WTC11 (cell line): ENCODE results near the gene UBD. TPM values are rescaled to one million over a fixed set of nuclear protein-coding genes. Genes with fewer than 3 reads are reported as not detected.

ENCODE experiments used
- ATAC-seq: fragments of 200-7000 bp; cut with Tn5 transposase; 2 replicates; pipeline ENCODE4 v1.10.0; 2021; ENCODE audit warnings: mild to moderate bottlenecking, moderate library complexity
- CTCF ChIA-PET: fragments of 300-600 bp; sonication (Branson Sonifier 250); formaldehyde crosslinking; loops from one replicate; lab custom pipeline; 2021; ENCODE audit warnings: antibody characterized with exemption; lab: Charles Lee
- POLR2A ChIA-PET: fragments of 350-600 bp; sonication (Branson Sonifier 250); formaldehyde crosslinking; loops from one replicate; lab custom pipeline; 2021; ENCODE audit warnings: antibody characterized with exemption; lab: Charles Lee
- DNase-seq: peaks from one replicate; pipeline ENCODE4 v3.0.0; 2021; ENCODE audit warnings: low spot score
- H3K27ac Mint-ChIP-seq: 2 replicates; pipeline ENCODE4 v1.8.0; 2021; ENCODE audit warnings: mixed read lengths
- H3K27me3 Mint-ChIP-seq: 2 replicates; pipeline ENCODE4 v1.8.0; 2021; ENCODE audit warnings: low read depth, mild to moderate bottlenecking, moderate library complexity, mixed read lengths
- H3K36me3 Mint-ChIP-seq: 2 replicates; pipeline ENCODE4 v1.8.0; 2021; ENCODE audit warnings: mixed read lengths
- H3K4me1 Mint-ChIP-seq: 2 replicates; pipeline ENCODE4 v1.8.0; 2022; ENCODE audit warnings: mixed read lengths
- H3K4me3 Mint-ChIP-seq: 2 replicates; pipeline ENCODE4 v1.8.0; 2021; ENCODE audit warnings: mild to moderate bottlenecking, moderate library complexity, mixed read lengths
- H3K9me3 Mint-ChIP-seq: 2 replicates; pipeline ENCODE4 v1.8.0; 2021; ENCODE audit warnings: mixed read lengths
- AFF4 ChIP-seq: sonication (generic); formaldehyde crosslinking; IDR thresholded peaks from 2 replicates; pipeline ENCODE4 v1.8.1; 2023; ENCODE audit warnings: mild to moderate bottlenecking, missing genetic modification reagents, borderline replicate concordance
- ATF6 ChIP-seq: sonication (generic); formaldehyde crosslinking; IDR thresholded peaks from 2 replicates; pipeline ENCODE4 v1.8.1; 2023; ENCODE audit warnings: mild to moderate bottlenecking, missing genetic modification reagents
- CDX4 ChIP-seq: fragments of 250-450 bp; sonication (Bioruptor Pico); IDR thresholded peaks from 2 replicates; pipeline ENCODE4 v1.9.0; 2021; ENCODE audit warnings: moderate library complexity, mild to moderate bottlenecking, inconsistent platforms, borderline replicate concordance
- CREB1 ChIP-seq: sonication (generic); formaldehyde crosslinking; IDR thresholded peaks from 2 replicates; pipeline ENCODE4 v1.8.0; 2023; ENCODE audit warnings: mild to moderate bottlenecking, missing genetic modification reagents
- CTCF ChIP-seq: fragments of 200-600 bp; IDR thresholded peaks from 2 replicates; pipeline ENCODE4 v1.8.0; 2022; ENCODE audit warnings: antibody characterized with exemption
- GTF2I ChIP-seq: fragments of 250-450 bp; sonication (Bioruptor Pico); conservative IDR thresholded peaks from 2 replicates; pipeline ENCODE4 v1.4.0; 2021; ENCODE audit warnings: mild to moderate bottlenecking
- JAZF1 ChIP-seq: fragments of 250-450 bp; sonication (Bioruptor Pico); IDR thresholded peaks from 2 replicates; pipeline ENCODE4 v1.9.0; 2021; ENCODE audit warnings: moderate library complexity, mild to moderate bottlenecking, inconsistent platforms
- MXD4 ChIP-seq: fragments of 250-450 bp; sonication (Bioruptor Pico); IDR thresholded peaks from 2 replicates; pipeline ENCODE4 v1.8.0; 2021; ENCODE audit warnings: mild to moderate bottlenecking, moderate library complexity, borderline replicate concordance
- OVOL2 ChIP-seq: fragments of 250-450 bp; sonication (Bioruptor Pico); IDR thresholded peaks from 2 replicates; pipeline ENCODE4 v1.9.0; 2021; ENCODE audit warnings: mild to moderate bottlenecking, borderline replicate concordance
- PRRX2 ChIP-seq: fragments of 250-450 bp; sonication (Bioruptor Pico); IDR thresholded peaks from 2 replicates; pipeline ENCODE4 v1.8.0; 2021; ENCODE audit warnings: mild to moderate bottlenecking
- USF1 ChIP-seq: sonication (generic); formaldehyde crosslinking; IDR thresholded peaks from 2 replicates; pipeline ENCODE4 v1.8.0; 2022; ENCODE audit warnings: mild to moderate bottlenecking, missing genetic modification reagents
- ZNF263 ChIP-seq: sonication (generic); formaldehyde crosslinking; IDR thresholded peaks from 2 replicates; pipeline ENCODE4 v1.8.1; 2022; ENCODE audit warnings: low read depth, mild to moderate bottlenecking, moderate library complexity, missing genetic modification reagents
- ZNF317 ChIP-seq: sonication (generic); formaldehyde crosslinking; IDR thresholded peaks from 2 replicates; pipeline ENCODE4 v1.8.1; 2023; ENCODE audit warnings: low read depth, mild to moderate bottlenecking, moderate library complexity, missing genetic modification reagents, borderline replicate concordance
- ZNF396 ChIP-seq: fragments of 250-450 bp; sonication (Bioruptor Pico); IDR thresholded peaks from 2 replicates; pipeline ENCODE4 v1.8.0; 2021; ENCODE audit warnings: mild to moderate bottlenecking, moderate library complexity, borderline replicate concordance
- ZNF532 ChIP-seq: fragments of 250-450 bp; sonication (Bioruptor Pico); IDR thresholded peaks from 2 replicates; pipeline ENCODE4 v1.9.0; 2021; ENCODE audit warnings: mild to moderate bottlenecking, borderline replicate concordance
- total RNA-seq: library from RNA; stranded (reverse); gene quantifications from 3 replicates; pipeline ENCODE4 v1.2.3, GENCODE V29; 2021
- TF ChIP-seq, protein P1 (sequence below): sonication (generic); formaldehyde crosslinking; IDR thresholded peaks from 2 replicates; pipeline ENCODE4 v1.8.1; 2023; ENCODE audit warnings: mild to moderate bottlenecking, moderate library complexity, missing genetic modification reagents

Gene UBD
- total RNA-seq, 1 experiment from 2014 or later, result 0.15 TPM

- CTCF ChIA-PET, result interaction anchor here (1.0 to 1.6 kb wide), 2 partner anchors 64 to 123 kb away, joined by 3 read pairs; no protein-coding TSS in a partner anchor
- peaks cover 27% of the 10 kb centered on the region for H3K36me3 Mint-ChIP-seq
- peaks cover 50% of the 10 kb centered on the region for H3K9me3 Mint-ChIP-seq
- H3K4me3 Mint-ChIP-seq, result no peak overlapping the region
- no peak for ATAC-seq
- H3K27me3 Mint-ChIP-seq, result no peaks in the 10 kb centered on the region; the same call in 1 of the 2 replicates
- TF ChIP-seq ZNF396 (no peak), GTF2I (no peak), ZNF532 (no peak)
- peaks cover 20% of the 10 kb centered on the region for H3K4me1 Mint-ChIP-seq
- peak overlapping the region; percentile 90 for H3K27ac Mint-ChIP-seq
- POLR2A ChIA-PET, result no interaction called here
- DNase-seq, result no peak
Measured at GRCh38 chr6:29525311-29525639, 34.3 kb downstream of the UBD start.

DNA sequence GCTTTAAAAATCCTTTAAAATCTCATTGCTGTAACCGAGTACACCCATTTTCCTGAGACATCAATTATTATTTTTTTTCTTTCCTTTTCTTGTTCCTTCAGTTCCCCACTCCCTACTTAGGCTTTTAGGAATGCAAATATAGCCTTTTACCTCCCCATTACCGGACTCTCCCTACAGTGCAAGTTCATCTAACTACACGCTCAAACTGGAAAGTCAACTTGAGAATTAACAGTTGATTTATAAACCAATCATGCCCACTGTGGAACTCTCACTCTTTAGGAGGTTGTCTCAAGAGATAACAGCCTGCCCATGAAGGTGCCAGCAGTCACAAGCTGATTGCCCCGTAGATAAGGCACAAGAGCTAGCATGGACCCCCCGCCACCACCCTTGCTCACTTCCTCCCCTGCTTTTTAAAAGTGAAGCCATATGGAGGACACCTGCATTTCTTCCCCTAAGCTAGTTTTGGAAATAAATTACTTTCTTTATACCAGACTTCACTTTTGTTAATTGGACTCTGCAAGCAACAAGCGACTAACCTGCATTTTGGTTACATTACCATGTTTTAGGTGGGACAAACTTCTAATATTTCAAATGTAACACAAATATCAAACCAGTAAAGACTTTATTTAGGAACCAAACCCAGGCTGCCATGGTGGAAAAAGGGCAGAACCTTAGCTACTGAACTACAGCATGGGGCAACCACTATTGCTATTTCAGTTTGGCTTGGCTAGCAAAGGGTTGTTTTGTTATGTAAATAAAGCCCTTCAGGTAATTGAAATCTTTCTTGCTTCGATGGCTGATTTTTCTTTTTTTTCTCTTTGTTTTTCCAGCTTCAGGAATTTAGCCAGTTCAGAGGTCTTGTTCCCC lies 34.9 kb downstream of the UBD start:
- H3K9me3 Mint-ChIP-seq, result peaks cover 52% of the 10 kb centered on the region
- ChIA-PET CTCF (interaction anchor here (0.6 to 1.6 kb wide), 4 partner anchors 65 to 1194 kb away, joined by 3 read pairs; no protein-coding TSS in a partner anchor), POLR2A (no interaction called here)
- peaks cover 27% of the 10 kb centered on the region for H3K36me3 Mint-ChIP-seq
- TF ChIP-seq CTCF, result no peak
- no peak for TF ChIP-seq ZNF317 (CRISPR knock-in tag)
- TF ChIP-seq ATF6 (CRISPR knock-in tag), result no peak
- no peak for TF ChIP-seq MXD4 (CRISPR knock-in tag)
- no peak for TF ChIP-seq ZNF263 (CRISPR knock-in tag)
- no peak for TF ChIP-seq CREB1 (CRISPR knock-in tag)
- TF ChIP-seq JAZF1 (CRISPR knock-in tag), result no peak
- TF ChIP-seq AFF4 (CRISPR knock-in tag), result no peak
- TF ChIP-seq, protein P1, sequence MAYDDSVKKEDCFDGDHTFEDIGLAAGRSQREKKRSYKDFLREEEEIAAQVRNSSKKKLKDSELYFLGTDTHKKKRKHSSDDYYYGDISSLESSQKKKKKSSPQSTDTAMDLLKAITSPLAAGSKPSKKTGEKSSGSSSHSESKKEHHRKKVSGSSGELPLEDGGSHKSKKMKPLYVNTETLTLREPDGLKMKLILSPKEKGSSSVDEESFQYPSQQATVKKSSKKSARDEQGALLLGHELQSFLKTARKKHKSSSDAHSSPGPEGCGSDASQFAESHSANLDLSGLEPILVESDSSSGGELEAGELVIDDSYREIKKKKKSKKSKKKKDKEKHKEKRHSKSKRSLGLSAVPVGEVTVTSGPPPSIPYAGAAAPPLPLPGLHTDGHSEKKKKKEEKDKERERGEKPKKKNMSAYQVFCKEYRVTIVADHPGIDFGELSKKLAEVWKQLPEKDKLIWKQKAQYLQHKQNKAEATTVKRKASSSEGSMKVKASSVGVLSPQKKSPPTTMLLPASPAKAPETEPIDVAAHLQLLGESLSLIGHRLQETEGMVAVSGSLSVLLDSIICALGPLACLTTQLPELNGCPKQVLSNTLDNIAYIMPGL, result no peak
- no peak for TF ChIP-seq OVOL2
- TF ChIP-seq CDX4, result no peak
- TF ChIP-seq USF1 (CRISPR knock-in tag), result no peak
- no peak for TF ChIP-seq PRRX2 (CRISPR knock-in tag)
- no peak overlapping the region for H3K4me3 Mint-ChIP-seq
- ATAC-seq, result peak; percentile 82
- H3K4me1 Mint-ChIP-seq, result peaks cover 20% of the 10 kb centered on the region
- H3K27ac Mint-ChIP-seq, result peak overlapping the region; percentile 90
- DNase-seq, result no peak
- H3K27me3 Mint-ChIP-seq, result no peaks in the 10 kb centered on the region; the same call in 1 of the 2 replicates
